Measurements from ENCODE around the gene SCNN1B.

Gene SCNN1B

DNA sequence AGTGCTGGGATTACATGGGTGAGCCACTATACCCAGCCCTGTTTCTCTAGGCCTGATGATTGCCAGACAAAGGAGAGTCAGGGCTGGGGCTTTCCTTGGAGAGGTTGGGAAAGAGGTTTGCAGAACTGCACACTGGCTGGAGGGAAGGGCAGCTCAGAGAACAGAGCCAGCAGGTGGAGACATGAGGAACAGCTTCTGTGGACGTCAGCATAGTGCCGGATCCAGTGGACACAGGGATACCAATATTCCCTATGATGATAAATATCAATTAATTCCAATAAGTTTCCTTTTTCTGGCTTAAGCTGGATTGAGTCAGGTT lies 43.2 kb upstream of the SCNN1B start:
- H3K27ac ChIP-seq (replicated peaks): no peak overlapping the region

DNA sequence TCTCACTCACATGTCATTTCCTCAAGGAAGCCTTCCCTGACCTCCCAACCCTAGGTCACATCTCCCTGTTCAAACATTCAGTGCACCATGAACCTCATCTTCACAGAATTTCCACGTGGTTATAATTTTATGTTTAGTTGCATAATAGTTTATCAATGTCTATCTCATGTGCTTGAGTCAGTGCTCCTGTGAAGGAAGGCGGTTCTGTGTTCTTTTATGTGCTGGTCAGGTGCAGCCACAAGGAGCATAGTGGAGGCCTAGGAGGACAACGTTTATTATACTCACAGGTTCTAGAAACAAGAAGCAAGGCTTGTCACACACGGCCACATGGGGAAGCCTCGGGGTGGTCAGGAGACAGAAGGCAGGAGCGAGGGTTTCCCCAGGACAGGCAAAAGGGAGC lies 34.5 kb upstream of the SCNN1B start:
- Histone ChIP-seq H3K4me3 (replicated peaks; ENCODE audit: insufficient read depth, low read length) (no peak overlapping the region), H3K27ac (replicated peaks) (no peak overlapping the region), H3K27me3 (ENCODE audit: insufficient read depth, poor library complexity, severe bottlenecking) (no peaks in the 10 kb centered on the region)
- no peak for DNase-seq (ENCODE audit: low read depth in 1 of 2, low spot score in 1 of 2)
- TF ChIP-seq, protein P1, sequence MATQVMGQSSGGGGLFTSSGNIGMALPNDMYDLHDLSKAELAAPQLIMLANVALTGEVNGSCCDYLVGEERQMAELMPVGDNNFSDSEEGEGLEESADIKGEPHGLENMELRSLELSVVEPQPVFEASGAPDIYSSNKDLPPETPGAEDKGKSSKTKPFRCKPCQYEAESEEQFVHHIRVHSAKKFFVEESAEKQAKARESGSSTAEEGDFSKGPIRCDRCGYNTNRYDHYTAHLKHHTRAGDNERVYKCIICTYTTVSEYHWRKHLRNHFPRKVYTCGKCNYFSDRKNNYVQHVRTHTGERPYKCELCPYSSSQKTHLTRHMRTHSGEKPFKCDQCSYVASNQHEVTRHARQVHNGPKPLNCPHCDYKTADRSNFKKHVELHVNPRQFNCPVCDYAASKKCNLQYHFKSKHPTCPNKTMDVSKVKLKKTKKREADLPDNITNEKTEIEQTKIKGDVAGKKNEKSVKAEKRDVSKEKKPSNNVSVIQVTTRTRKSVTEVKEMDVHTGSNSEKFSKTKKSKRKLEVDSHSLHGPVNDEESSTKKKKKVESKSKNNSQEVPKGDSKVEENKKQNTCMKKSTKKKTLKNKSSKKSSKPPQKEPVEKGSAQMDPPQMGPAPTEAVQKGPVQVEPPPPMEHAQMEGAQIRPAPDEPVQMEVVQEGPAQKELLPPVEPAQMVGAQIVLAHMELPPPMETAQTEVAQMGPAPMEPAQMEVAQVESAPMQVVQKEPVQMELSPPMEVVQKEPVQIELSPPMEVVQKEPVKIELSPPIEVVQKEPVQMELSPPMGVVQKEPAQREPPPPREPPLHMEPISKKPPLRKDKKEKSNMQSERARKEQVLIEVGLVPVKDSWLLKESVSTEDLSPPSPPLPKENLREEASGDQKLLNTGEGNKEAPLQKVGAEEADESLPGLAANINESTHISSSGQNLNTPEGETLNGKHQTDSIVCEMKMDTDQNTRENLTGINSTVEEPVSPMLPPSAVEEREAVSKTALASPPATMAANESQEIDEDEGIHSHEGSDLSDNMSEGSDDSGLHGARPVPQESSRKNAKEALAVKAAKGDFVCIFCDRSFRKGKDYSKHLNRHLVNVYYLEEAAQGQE (IDR thresholded peaks at IDR 0.05; ENCODE audit: insufficient replicate concordance, low read depth): no peak
- no peak for TF ChIP-seq GABPA (IDR thresholded peaks at IDR 0.05; ENCODE audit: low read depth)
- TF ChIP-seq, protein P2, sequence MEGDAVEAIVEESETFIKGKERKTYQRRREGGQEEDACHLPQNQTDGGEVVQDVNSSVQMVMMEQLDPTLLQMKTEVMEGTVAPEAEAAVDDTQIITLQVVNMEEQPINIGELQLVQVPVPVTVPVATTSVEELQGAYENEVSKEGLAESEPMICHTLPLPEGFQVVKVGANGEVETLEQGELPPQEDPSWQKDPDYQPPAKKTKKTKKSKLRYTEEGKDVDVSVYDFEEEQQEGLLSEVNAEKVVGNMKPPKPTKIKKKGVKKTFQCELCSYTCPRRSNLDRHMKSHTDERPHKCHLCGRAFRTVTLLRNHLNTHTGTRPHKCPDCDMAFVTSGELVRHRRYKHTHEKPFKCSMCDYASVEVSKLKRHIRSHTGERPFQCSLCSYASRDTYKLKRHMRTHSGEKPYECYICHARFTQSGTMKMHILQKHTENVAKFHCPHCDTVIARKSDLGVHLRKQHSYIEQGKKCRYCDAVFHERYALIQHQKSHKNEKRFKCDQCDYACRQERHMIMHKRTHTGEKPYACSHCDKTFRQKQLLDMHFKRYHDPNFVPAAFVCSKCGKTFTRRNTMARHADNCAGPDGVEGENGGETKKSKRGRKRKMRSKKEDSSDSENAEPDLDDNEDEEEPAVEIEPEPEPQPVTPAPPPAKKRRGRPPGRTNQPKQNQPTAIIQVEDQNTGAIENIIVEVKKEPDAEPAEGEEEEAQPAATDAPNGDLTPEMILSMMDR (IDR thresholded peaks at IDR 0.05; ENCODE audit: insufficient read depth, low read length): no peak
- TF ChIP-seq POLR2AphosphoS5 (IDR thresholded peaks at IDR 0.05; ENCODE audit: low read depth): no peak
- no peak for TF ChIP-seq SPI1 (IDR thresholded peaks at IDR 0.05; ENCODE audit: borderline replicate concordance, low read depth)

More for the DNA sequence above, 43.2 kb upstream of the SCNN1B start:
- DNase-seq (ENCODE audit: low read depth in 1 of 2, low spot score in 1 of 2): no peak
- H3K27me3 ChIP-seq (ENCODE audit: insufficient read depth, poor library complexity, severe bottlenecking): no peaks in the 10 kb centered on the region
- TF ChIP-seq, protein P1 (IDR thresholded peaks at IDR 0.05; ENCODE audit: insufficient replicate concordance, low read depth): no peak
- TF ChIP-seq GABPA (IDR thresholded peaks at IDR 0.05; ENCODE audit: low read depth) (no peak), SPI1 (IDR thresholded peaks at IDR 0.05; ENCODE audit: borderline replicate concordance, low read depth) (no peak), POLR2AphosphoS5 (IDR thresholded peaks at IDR 0.05; ENCODE audit: low read depth) (no peak)
- TF ChIP-seq, protein P2 (IDR thresholded peaks at IDR 0.05; ENCODE audit: insufficient read depth, low read length): no peak
- no peak overlapping the region for H3K4me3 ChIP-seq (replicated peaks; ENCODE audit: insufficient read depth, low read length)

DNA sequence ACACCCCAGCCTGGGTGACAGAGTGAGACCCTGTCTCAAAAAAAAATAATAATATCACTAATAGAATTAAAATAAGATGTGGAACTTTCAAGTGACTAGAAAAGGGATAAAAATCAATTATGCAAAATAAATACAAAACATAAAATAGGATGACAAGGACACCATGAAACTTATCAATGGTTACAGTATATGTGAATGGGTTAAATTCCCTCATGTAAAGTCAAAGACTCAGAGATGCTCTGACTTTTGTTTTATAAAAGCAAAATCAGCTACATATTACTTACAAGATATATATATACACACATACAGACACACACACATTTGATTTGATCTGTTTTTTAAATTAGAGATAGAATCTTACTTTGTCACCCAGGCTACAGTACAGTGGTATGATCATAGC lies 33.5 kb upstream of the SCNN1B start:
- DNase-seq (ENCODE audit: low read depth in 1 of 2, low spot score in 1 of 2): no peak
- TF ChIP-seq, protein P1 (IDR thresholded peaks at IDR 0.05; ENCODE audit: insufficient replicate concordance, low read depth): no peak
- TF ChIP-seq, protein P2 (IDR thresholded peaks at IDR 0.05; ENCODE audit: insufficient read depth, low read length): no peak
- TF ChIP-seq GABPA (IDR thresholded peaks at IDR 0.05; ENCODE audit: low read depth): no peak
- no peak for TF ChIP-seq SPI1 (IDR thresholded peaks at IDR 0.05; ENCODE audit: borderline replicate concordance, low read depth)
- TF ChIP-seq POLR2AphosphoS5 (IDR thresholded peaks at IDR 0.05; ENCODE audit: low read depth): no peak
- Histone ChIP-seq H3K4me3 (replicated peaks; ENCODE audit: insufficient read depth, low read length) (no peak overlapping the region), H3K27ac (replicated peaks) (no peak overlapping the region), H3K27me3 (ENCODE audit: insufficient read depth, poor library complexity, severe bottlenecking) (no peaks in the 10 kb centered on the region)
